ENCODE results near the gene FRRS1L. TPM values are rescaled to one million over a fixed set of nuclear protein-coding genes. Genes with fewer than 3 reads are reported as not detected.

FRRS1L gene
- 1.4 TPM for polyA plus RNA-seq (ENCODE audit: insufficient read length)

GRCh38 chr9:109166771-109167601 lies at the start of gene FRRS1L:
TSS of gene FRRS1L (minus strand) at chr9:109167249. CDS start at chr9:109167138, 111 bp downstream.
- no peak for DNase-seq (ENCODE audit: low read depth)

- DNase-seq (ENCODE audit: low read depth), result no peak
Measured at GRCh38 chr9:109214414-109214813, 47.4 kb upstream of the FRRS1L start.

- DNase-seq (ENCODE audit: low read depth), result no peak
Measured at GRCh38 chr9:109213285-109214121, 46.5 kb upstream of the FRRS1L start.

- no peak for DNase-seq (ENCODE audit: low read depth)
Measured at GRCh38 chr9:109212768-109213167, 45.7 kb upstream of the FRRS1L start.

GRCh38 chr9:109206670-109207069 lies 39.6 kb upstream of the FRRS1L start:
- DNase-seq (ENCODE audit: low read depth), result no peak

- no peak for DNase-seq (ENCODE audit: low read depth)
Measured at GRCh38 chr9:109205526-109205925, 38.5 kb upstream of the FRRS1L start.

- no peak for DNase-seq (ENCODE audit: low read depth)
Measured at GRCh38 chr9:109203761-109204360, 36.8 kb upstream of the FRRS1L start.

GRCh38 chr9:109199676-109200075 lies 32.6 kb upstream of the FRRS1L start:
- DNase-seq (ENCODE audit: low read depth), result no peak

GRCh38 chr9:109198736-109199382 lies 31.8 kb upstream of the FRRS1L start:
- no peak for DNase-seq (ENCODE audit: low read depth)

GRCh38 chr9:109193974-109194556 lies 27.0 kb upstream of the FRRS1L start:
- no peak for DNase-seq (ENCODE audit: low read depth)

GRCh38 chr9:109192732-109193361 lies 25.8 kb upstream of the FRRS1L start:
- no peak for DNase-seq (ENCODE audit: low read depth)

- no peak for DNase-seq (ENCODE audit: low read depth)
Measured at GRCh38 chr9:109191746-109192145, 24.7 kb upstream of the FRRS1L start.

GRCh38 chr9:109190151-109190550 lies 23.1 kb upstream of the FRRS1L start:
- no peak for DNase-seq (ENCODE audit: low read depth)

- no peak for DNase-seq (ENCODE audit: low read depth)
Measured at GRCh38 chr9:109186857-109187520, 19.9 kb upstream of the FRRS1L start.

- DNase-seq (ENCODE audit: low read depth), result no peak
Measured at GRCh38 chr9:109182940-109183798, 16.1 kb upstream of the FRRS1L start.

- DNase-seq (ENCODE audit: low read depth), result no peak
Measured at GRCh38 chr9:109182550-109182939, 15.5 kb upstream of the FRRS1L start.

GRCh38 chr9:109181284-109181683 lies 14.2 kb upstream of the FRRS1L start:
- no peak for DNase-seq (ENCODE audit: low read depth)

GRCh38 chr9:109179801-109180523 lies 12.9 kb upstream of the FRRS1L start:
- no peak for DNase-seq (ENCODE audit: low read depth)

- no peak for DNase-seq (ENCODE audit: low read depth)
Measured at GRCh38 chr9:109176963-109177362, 9.9 kb upstream of the FRRS1L start.
